IMR-90 (cell line): ENCODE results near the gene XIRP1. TPM values are rescaled to one million over a fixed set of nuclear protein-coding genes. Genes with fewer than 3 reads are reported as not detected.

Experiments used
- ATAC-seq: fragments of 200-7000 bp; cut with Tn5 transposase; 2 replicates; pipeline ENCODE4 v1.9.1; 2020; ENCODE audit warnings: low read depth, mild to moderate bottlenecking, moderate library complexity
- BruUV-seq: library from RNA; stranded (reverse); fragments of 400-500 nt; replicated peaks from 2 replicates; lab custom pipeline; 2021; lab: Mats Ljungman, UMichigan
- CTCF ChIA-PET: fragments of 300-600 bp; formaldehyde crosslinking; extraction: SDS; loops from one replicate; lab custom pipeline; 2021; ENCODE audit warnings: antibody characterized with exemption; lab: Yijun Ruan, JAX
- POLR2A ChIA-PET: fragments of 300-600 bp; sonication (Branson Sonifier 250); formaldehyde crosslinking; loops from one replicate; lab custom pipeline; 2022; ENCODE audit warnings: antibody characterized with exemption; ENCODE audit not compliant: unreplicated experiment; lab: Charles Lee
- DNase-seq: peaks from one replicate; pipeline ENCODE4 v3.0.0; 2013
- H2AFZ ChIP-seq: replicated peaks from 2 replicates; pipeline ENCODE3; 2013; ENCODE audit warnings: low read length, mild to moderate bottlenecking; ENCODE audit not compliant: poor library complexity
- H2AK5ac ChIP-seq: 2 replicates; pipeline ENCODE4 v1.6.1; 2013; ENCODE audit warnings: low read depth, low read length, inconsistent platforms
- H2AK9ac ChIP-seq: replicated peaks from 2 replicates; pipeline ENCODE3; 2013; ENCODE audit warnings: mild to moderate bottlenecking, low read depth, low read length, moderate library complexity; ENCODE audit not compliant: poor library complexity
- H2BK120ac ChIP-seq: 2 replicates; pipeline ENCODE4 v1.6.1; 2013; ENCODE audit warnings: low read depth, low read length, inconsistent platforms
- H2BK15ac ChIP-seq: 3 replicates; pipeline ENCODE4 v1.6.1; 2013; ENCODE audit warnings: low read depth, low read length, inconsistent platforms
- H2BK20ac ChIP-seq: 2 replicates; pipeline ENCODE4 v1.6.1; 2013; ENCODE audit warnings: low read depth, mild to moderate bottlenecking, inconsistent platforms, low read length, moderate library complexity
- H2BK5ac ChIP-seq: 2 replicates; pipeline ENCODE4 v1.6.1; 2013; ENCODE audit warnings: mild to moderate bottlenecking, low read depth, low read length, inconsistent platforms; ENCODE audit not compliant: poor library complexity, severe bottlenecking
- H3K14ac ChIP-seq: replicated peaks from 2 replicates; pipeline ENCODE4 v1.6.1; 2013; ENCODE audit warnings: low read depth, low read length, inconsistent platforms
- H3K18ac ChIP-seq: 2 replicates; pipeline ENCODE4 v1.6.1; 2013; ENCODE audit warnings: low read depth, low read length, control low read depth
- H3K23ac ChIP-seq: 2 replicates; pipeline ENCODE4 v1.6.1; 2013; ENCODE audit warnings: low read depth, low read length, inconsistent platforms
- H3K27ac ChIP-seq: 2 replicates; pipeline ENCODE4 v1.5.1; 2013; ENCODE audit warnings: mild to moderate bottlenecking, control low read depth, low read length; ENCODE audit not compliant: insufficient read depth
- H3K27me3 ChIP-seq: 2 replicates; pipeline ENCODE4 v1.6.1; 2013; ENCODE audit warnings: low read length; ENCODE audit not compliant: control insufficient read depth, insufficient read depth
- H3K36me3 ChIP-seq: 2 replicates; pipeline ENCODE4 v1.6.1; 2013; ENCODE audit warnings: low read length, mixed read lengths; ENCODE audit not compliant: control insufficient read depth, insufficient read depth
- H3K4ac ChIP-seq: 2 replicates; pipeline ENCODE4 v1.6.1; 2013; ENCODE audit warnings: low read depth, low read length, inconsistent platforms
- H3K4me1 ChIP-seq: 2 replicates; pipeline ENCODE4 v1.6.1; 2013; ENCODE audit warnings: low read length, mixed read lengths; ENCODE audit not compliant: control insufficient read depth, insufficient read depth
- H3K4me2 ChIP-seq: 2 replicates; pipeline ENCODE4 v1.6.1; 2013; ENCODE audit warnings: low read depth, mild to moderate bottlenecking, control low read depth, low read length, moderate library complexity
- H3K4me3 ChIP-seq: 2 replicates; pipeline ENCODE4 v1.5.1; 2013; ENCODE audit warnings: low read depth, mild to moderate bottlenecking, control low read depth, low read length, moderate library complexity; ENCODE audit not compliant: insufficient read depth
- H3K56ac ChIP-seq: 2 replicates; pipeline ENCODE4 v1.6.1; 2013; ENCODE audit warnings: low read length, inconsistent platforms; ENCODE audit not compliant: insufficient read depth; ENCODE audit errors: extremely low read depth
- H3K79me1 ChIP-seq, 2 experiments: 2 replicates each; pipeline ENCODE4 v1.6.1; 2013; ENCODE audit warnings: low read length in 2 of 2, inconsistent platforms in 1 of 2, low read depth in 1 of 2
- H3K9ac ChIP-seq: 2 replicates; pipeline ENCODE4 v1.6.1; 2013; ENCODE audit warnings: low read depth, low read length, control low read depth
- H3K9me1 ChIP-seq: 2 replicates; pipeline ENCODE4 v1.6.1; 2013; ENCODE audit warnings: low read length, inconsistent platforms; ENCODE audit not compliant: insufficient read depth
- H3K9me3 ChIP-seq: 2 replicates; pipeline ENCODE4 v1.6.1; 2013; ENCODE audit warnings: low read length; ENCODE audit not compliant: control insufficient read depth, insufficient read depth
- H4K20me1 ChIP-seq: 2 replicates; pipeline ENCODE4 v1.6.1; 2013; ENCODE audit warnings: low read length, inconsistent platforms; ENCODE audit not compliant: insufficient read depth
- H4K5ac ChIP-seq: 2 replicates; pipeline ENCODE4 v1.6.1; 2013; ENCODE audit warnings: mild to moderate bottlenecking, low read depth, low read length, control low read depth
- H4K8ac ChIP-seq, 2 experiments: 2 replicates each; pipeline ENCODE4 v1.6.1; 2013; ENCODE audit warnings: low read depth in 2 of 2, low read length in 2 of 2, control low read depth in 1 of 2, inconsistent platforms in 1 of 2
- H4K91ac ChIP-seq: 2 replicates; pipeline ENCODE4 v1.6.1; 2013; ENCODE audit warnings: low read depth, low read length, inconsistent platforms; ENCODE audit not compliant: insufficient read depth
- BHLHE40 ChIP-seq: fragments of 150-350 bp; IDR thresholded peaks from 2 replicates; pipeline ENCODE4 v1.6.1; 2016; ENCODE audit warnings: mild to moderate bottlenecking, low read depth, low read length
- CEBPB ChIP-seq: IDR thresholded peaks from 2 replicates; pipeline ENCODE4 v1.6.1; 2012; ENCODE audit warnings: low read depth, low read length, improper control_type of control experiment
- MAFK ChIP-seq: IDR thresholded peaks from 2 replicates; pipeline ENCODE4 v1.6.1; 2012; ENCODE audit warnings: low read depth, low read length, improper control_type of control experiment
- MAZ ChIP-seq: IDR thresholded peaks from 2 replicates; pipeline ENCODE4 v1.6.1; 2012; ENCODE audit warnings: low read depth, mild to moderate bottlenecking, low read length, improper control_type of control experiment, moderate library complexity, borderline replicate concordance
- RCOR1 ChIP-seq: IDR thresholded peaks from 2 replicates; pipeline ENCODE4 v1.6.1; 2012; ENCODE audit warnings: mild to moderate bottlenecking, low read length, improper control_type of control experiment; ENCODE audit not compliant: insufficient replicate concordance
- RFX5 ChIP-seq: IDR thresholded peaks from 2 replicates; pipeline ENCODE4 v1.8.0; 2012; ENCODE audit warnings: low read depth, mild to moderate bottlenecking, low read length, moderate library complexity
- WGBS, 2 experiments: methylation state at CpG; one replicate each; pipeline versions ENCODE4 v1.1.5 to v1.1.7; 2013; ENCODE audit warnings: missing lambda C conversion rate in 2 of 2; ENCODE audit not compliant: insufficient read length in 1 of 2; ENCODE audit errors: extremely low coverage in 2 of 2; 5-methylcytosine and 5-hydroxymethylcytosine counted together
- dilution Hi-C: fragments of 300-500 bp; cut with HindIII; formaldehyde crosslinking; loops from one replicate; pipeline ENCODE4 v1.14.3; 2018; ENCODE audit warnings: low sequenced_read_pairs; ENCODE audit not compliant: unreplicated experiment
- in situ Hi-C: fragments of 300-500 bp; cut with MboI; formaldehyde crosslinking; loops from 3 replicates; pipeline ENCODE4 v1.14.3; 2019; ENCODE audit warnings: low sequenced_read_pairs, inconsistent platforms, mixed read lengths
- intact Hi-C: fragments of 100-400 bp; cut with micrococcal nuclease; formaldehyde crosslinking; loops from 2 replicates; pipeline ENCODE4 v1.10.0; 2022
- polyA plus RNA-seq, 3 experiments: library from polyadenylated mRNA; depleted of rRNA; stranded (reverse); fragments of >200 nt; gene quantifications; 2 replicates each; pipeline ENCODE4 v1.2.3, GENCODE V29; 2012; ENCODE audit warnings: low replicate concordance in 1 of 3
- total RNA-seq: library from RNA; depleted of rRNA; stranded (reverse); fragments of >200 nt; gene quantifications from 2 replicates; pipeline ENCODE4 v1.2.3, GENCODE V29; 2012
- TF ChIP-seq, protein P1 (sequence below): conservative IDR thresholded peaks from 2 replicates; pipeline ENCODE4 v1.5.1; 2012; ENCODE audit warnings: mild to moderate bottlenecking, low read depth, low read length, improper control_type of control experiment

The XIRP1 gene
- total and polyA plus RNA-seq, 2 of the 4 experiments (the other 2 are of a cell fraction) = under 0.01 to 0.07 TPM

DNA sequence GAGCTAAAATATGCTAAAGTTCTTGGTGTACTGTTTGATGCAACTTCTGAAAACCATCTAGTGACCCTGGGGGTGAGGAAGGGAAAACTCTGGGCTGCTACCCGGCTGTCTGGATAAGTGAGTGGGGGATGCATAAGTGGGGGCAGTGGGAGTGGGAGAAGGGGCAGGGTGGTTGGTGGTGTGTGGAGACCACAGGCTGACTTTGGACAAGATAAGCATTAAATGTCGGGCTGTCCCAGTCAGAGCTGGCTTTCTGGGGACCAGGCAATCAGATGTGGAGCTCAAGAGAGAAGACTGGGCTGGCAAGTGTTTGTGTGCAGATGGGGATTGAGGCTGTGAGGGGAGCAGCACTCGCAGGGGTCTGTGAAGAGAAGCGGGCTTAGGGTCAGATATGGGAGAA, 11.0 kb upstream of the XIRP1 start:
- DNase-seq (no peak), ATAC-seq (no peak)
- H3K4me3 ChIP-seq = no peak overlapping the region
- no peak overlapping the region for H3K56ac ChIP-seq
- H2AK5ac ChIP-seq = no peak overlapping the region
- dilution Hi-C loops (no loop called here), in situ Hi-C loops (no loop called here), intact Hi-C loops (no loop called here)
- H4K8ac ChIP-seq = no peak overlapping the region
- H3K4me2 ChIP-seq = no peak overlapping the region
- POLR2A ChIA-PET = no interaction called here
- H3K14ac ChIP-seq = no peak overlapping the region
- H2BK120ac ChIP-seq = no peak overlapping the region
- peaks cover 2% of the 10 kb centered on the region for H3K9me3 ChIP-seq
- no peaks in the 10 kb centered on the region for H3K79me1 ChIP-seq
- H3K9ac ChIP-seq = no peak overlapping the region
- no peak overlapping the region for H3K18ac ChIP-seq
- H2AFZ ChIP-seq = no peak overlapping the region
- H3K4me1 ChIP-seq = no peaks in the 10 kb centered on the region
- CTCF ChIA-PET = no interaction called here
- no peak overlapping the region for H2BK15ac ChIP-seq
- H3K9me1 ChIP-seq = no peaks in the 10 kb centered on the region
- H2AK9ac ChIP-seq = no peak overlapping the region
- no peaks in the 10 kb centered on the region for H3K36me3 ChIP-seq
- no peak overlapping the region for H3K4ac ChIP-seq
- H4K20me1 ChIP-seq = no peaks in the 10 kb centered on the region
- no peak overlapping the region for H3K23ac ChIP-seq
- peaks cover 47% of the 10 kb centered on the region for H3K27me3 ChIP-seq
- no peak overlapping the region for H4K91ac ChIP-seq
- BruUV-seq = no TSS peak
- 39% methylated on average over 4 of the region's 4 CpGs; no CpG with 5 or more reads in 1 of the 2 experiments for WGBS, 2 experiments
- TF ChIP-seq CEBPB (no peak), RFX5 (no peak), MAZ (no peak), BHLHE40 (no peak), RCOR1 (no peak), MAFK (no peak)
- TF ChIP-seq, protein P1, sequence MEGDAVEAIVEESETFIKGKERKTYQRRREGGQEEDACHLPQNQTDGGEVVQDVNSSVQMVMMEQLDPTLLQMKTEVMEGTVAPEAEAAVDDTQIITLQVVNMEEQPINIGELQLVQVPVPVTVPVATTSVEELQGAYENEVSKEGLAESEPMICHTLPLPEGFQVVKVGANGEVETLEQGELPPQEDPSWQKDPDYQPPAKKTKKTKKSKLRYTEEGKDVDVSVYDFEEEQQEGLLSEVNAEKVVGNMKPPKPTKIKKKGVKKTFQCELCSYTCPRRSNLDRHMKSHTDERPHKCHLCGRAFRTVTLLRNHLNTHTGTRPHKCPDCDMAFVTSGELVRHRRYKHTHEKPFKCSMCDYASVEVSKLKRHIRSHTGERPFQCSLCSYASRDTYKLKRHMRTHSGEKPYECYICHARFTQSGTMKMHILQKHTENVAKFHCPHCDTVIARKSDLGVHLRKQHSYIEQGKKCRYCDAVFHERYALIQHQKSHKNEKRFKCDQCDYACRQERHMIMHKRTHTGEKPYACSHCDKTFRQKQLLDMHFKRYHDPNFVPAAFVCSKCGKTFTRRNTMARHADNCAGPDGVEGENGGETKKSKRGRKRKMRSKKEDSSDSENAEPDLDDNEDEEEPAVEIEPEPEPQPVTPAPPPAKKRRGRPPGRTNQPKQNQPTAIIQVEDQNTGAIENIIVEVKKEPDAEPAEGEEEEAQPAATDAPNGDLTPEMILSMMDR = no peak
- no peak overlapping the region for H2BK5ac ChIP-seq
- no peak overlapping the region for H4K5ac ChIP-seq
- no peak overlapping the region for H3K27ac ChIP-seq
- no peak overlapping the region for H2BK20ac ChIP-seq
